A673 (cell line): Measurements from ENCODE around the gene GCNT3.

ENCODE experiments used
- CTCF ChIP-seq: fragments of 300-800, 200-600 bp; sonication (generic); conservative IDR thresholded peaks from 2 replicates; pipeline ENCODE4 v1.5.1; 2017; ENCODE audit warnings: low read depth, mild to moderate bottlenecking, antibody characterized with exemption, low read length, moderate library complexity, mixed read lengths
- EZH2 ChIP-seq: fragments of 200-600 bp; sonication (generic); IDR thresholded peaks from 2 replicates; pipeline ENCODE4 v1.6.1; 2017; ENCODE audit warnings: borderline replicate concordance, low read depth, mild to moderate bottlenecking, mixed read lengths, antibody characterized with exemption, low read length; ENCODE audit not compliant: poor library complexity, severe bottlenecking

- TF ChIP-seq CTCF (no peak), EZH2 (no peak)
These were observed 47.8 kb downstream of the GCNT3 start for GRCh38 chr15:59659366-59659765.
